Esophagus squamous epithelium (tissue), 4 donors: ENCODE data around the gene BSDC1.

Experiments
- POLR2A ChIP-seq, 4 donors: fragments of 450-650 bp; IDR thresholded peaks; one replicate each; pipeline ENCODE4 v1.6.1; 2017; ENCODE audit warnings: antibody characterized with exemption in 4 of 4, mild to moderate bottlenecking in 4 of 4, moderate library complexity in 3 of 4
- TF ChIP-seq, protein P1 (sequence below), 6 experiments: fragments of 450-650 bp in 4 of 6; fragments of 200-600 bp in 2 of 6; sonication (generic) in 2 of 6; IDR thresholded peaks; one replicate each; pipeline ENCODE4 v1.5.1; 2016 to 2019; ENCODE audit warnings: antibody characterized with exemption in 6 of 6, mild to moderate bottlenecking in 4 of 6, moderate library complexity in 4 of 6

DNA sequence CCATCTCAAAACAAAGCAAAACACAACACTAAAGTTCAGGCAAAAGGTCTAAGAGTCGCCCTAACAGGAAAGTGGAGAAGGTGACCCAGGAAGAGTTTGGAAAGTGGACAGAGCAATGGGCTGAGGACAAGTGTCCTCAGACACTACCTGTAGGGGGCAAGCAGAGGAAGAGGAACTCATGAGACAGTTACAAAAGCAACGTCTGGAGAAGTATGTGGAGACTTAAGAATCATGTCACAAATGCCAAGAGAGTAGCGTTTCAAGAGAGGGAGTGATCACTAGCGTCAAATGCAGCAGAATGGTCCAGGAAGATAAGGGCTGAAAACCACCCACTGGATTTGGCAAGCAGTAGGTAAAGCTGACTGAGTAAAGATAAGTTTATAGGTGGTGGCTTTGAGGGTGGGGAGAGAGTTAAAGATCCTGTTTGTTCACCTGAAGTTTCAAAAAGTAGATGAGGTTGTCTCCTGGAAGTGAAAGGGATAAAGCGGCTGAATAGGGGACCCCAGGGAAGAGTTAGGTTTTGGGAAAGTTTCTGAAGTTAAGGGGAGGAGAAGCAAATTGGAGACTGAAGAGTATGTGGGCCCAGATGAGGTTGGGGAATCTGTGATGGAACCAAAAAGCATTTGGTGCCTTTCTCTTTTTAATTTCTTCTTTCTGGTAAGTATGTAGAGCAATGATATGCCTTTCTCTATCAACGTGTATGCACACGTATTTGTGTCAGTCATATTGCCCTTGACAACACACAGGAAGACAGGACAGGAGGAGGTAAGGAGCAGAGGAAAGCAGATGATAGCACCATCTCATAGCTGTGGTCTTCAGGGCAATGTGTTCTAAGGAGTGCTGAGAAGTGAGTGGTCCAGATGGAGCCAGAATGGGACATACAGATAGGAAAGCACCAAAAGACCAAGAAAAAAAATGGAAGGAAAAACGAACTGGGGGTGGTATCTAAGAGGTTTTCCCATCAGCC, 3.1 kb downstream of the BSDC1 start:
- TF ChIP-seq, protein P1, sequence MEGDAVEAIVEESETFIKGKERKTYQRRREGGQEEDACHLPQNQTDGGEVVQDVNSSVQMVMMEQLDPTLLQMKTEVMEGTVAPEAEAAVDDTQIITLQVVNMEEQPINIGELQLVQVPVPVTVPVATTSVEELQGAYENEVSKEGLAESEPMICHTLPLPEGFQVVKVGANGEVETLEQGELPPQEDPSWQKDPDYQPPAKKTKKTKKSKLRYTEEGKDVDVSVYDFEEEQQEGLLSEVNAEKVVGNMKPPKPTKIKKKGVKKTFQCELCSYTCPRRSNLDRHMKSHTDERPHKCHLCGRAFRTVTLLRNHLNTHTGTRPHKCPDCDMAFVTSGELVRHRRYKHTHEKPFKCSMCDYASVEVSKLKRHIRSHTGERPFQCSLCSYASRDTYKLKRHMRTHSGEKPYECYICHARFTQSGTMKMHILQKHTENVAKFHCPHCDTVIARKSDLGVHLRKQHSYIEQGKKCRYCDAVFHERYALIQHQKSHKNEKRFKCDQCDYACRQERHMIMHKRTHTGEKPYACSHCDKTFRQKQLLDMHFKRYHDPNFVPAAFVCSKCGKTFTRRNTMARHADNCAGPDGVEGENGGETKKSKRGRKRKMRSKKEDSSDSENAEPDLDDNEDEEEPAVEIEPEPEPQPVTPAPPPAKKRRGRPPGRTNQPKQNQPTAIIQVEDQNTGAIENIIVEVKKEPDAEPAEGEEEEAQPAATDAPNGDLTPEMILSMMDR (IDR thresholded peaks at IDR 0.05), result no peak
- no peak for TF ChIP-seq POLR2A (IDR thresholded peaks at IDR 0.05)
